OCI-LY1 (cell line): ENCODE data around the gene MAN1B1.

Experiments used
- H2AFZ ChIP-seq: fragments of 200-600 bp; sonication (generic), shearing (Covaris generic); 2 replicates; pipeline ENCODE4 v1.6.0; 2014; ENCODE audit warnings: antibody characterized with exemption, mild to moderate bottlenecking, low read length
- H3F3A ChIP-seq: fragments of 200-600 bp; sonication (generic), shearing (Covaris generic); 2 replicates; pipeline ENCODE4 v1.6.0; 2014; ENCODE audit warnings: mild to moderate bottlenecking, antibody characterized with exemption, low read length, moderate library complexity; ENCODE audit not compliant: insufficient read depth
- H3K27ac ChIP-seq: fragments of 200-600 bp; sonication (generic); 2 replicates; pipeline ENCODE4 v1.5.1; 2014; ENCODE audit warnings: low read length, mixed run types, mild to moderate bottlenecking, low read depth; ENCODE audit not compliant: poor library complexity, severe bottlenecking
- H3K27me3 ChIP-seq: fragments of 200-600 bp; sonication (generic); 2 replicates; pipeline ENCODE4 v1.6.0; 2014; ENCODE audit warnings: antibody characterized with exemption, mild to moderate bottlenecking, low read length, moderate library complexity; ENCODE audit not compliant: insufficient read depth
- H3K36me3 ChIP-seq: fragments of 200-600 bp; sonication (generic); 2 replicates; pipeline ENCODE4 v1.6.1; 2014; ENCODE audit warnings: mild to moderate bottlenecking, antibody characterized with exemption, low read length, moderate library complexity, mixed read lengths; ENCODE audit not compliant: insufficient read depth
- H3K4me1 ChIP-seq: fragments of 200-600 bp; sonication (generic); 2 replicates; pipeline ENCODE4 v1.5.1; 2014; ENCODE audit warnings: mild to moderate bottlenecking, low read length, moderate library complexity; ENCODE audit not compliant: insufficient read depth, severe bottlenecking
- H3K4me2 ChIP-seq: fragments of 200-600 bp; sonication (generic), shearing (Covaris generic); 2 replicates; pipeline ENCODE4 v1.6.1; 2014; ENCODE audit warnings: low read length
- H3K4me3 ChIP-seq: fragments of 200-600 bp; sonication (generic); 2 replicates; pipeline ENCODE4 v1.5.1; 2014; ENCODE audit warnings: low read length, low read depth, mild to moderate bottlenecking, mixed read lengths; ENCODE audit not compliant: poor library complexity, severe bottlenecking
- H3K79me2 ChIP-seq: fragments of 200-600 bp; shearing (Covaris generic); 2 replicates; pipeline ENCODE4 v1.6.1; 2016; ENCODE audit warnings: mixed run types, low read length, mixed read lengths; ENCODE audit not compliant: insufficient read depth
- H3K9ac ChIP-seq: fragments of 200-600 bp; sonication (generic), shearing (Covaris generic); 2 replicates; pipeline ENCODE4 v1.6.1; 2014; ENCODE audit warnings: mild to moderate bottlenecking, low read length, mixed read lengths
- H3K9me2 ChIP-seq: fragments of 200-600 bp; sonication (generic), shearing (Covaris generic); 2 replicates; pipeline ENCODE4 v1.6.1; 2014; ENCODE audit warnings: low read depth, mild to moderate bottlenecking, low read length, mixed read lengths
- H3K9me3 ChIP-seq: fragments of 200-600 bp; shearing (Covaris generic); 2 replicates; pipeline ENCODE4 v1.6.1; 2014; ENCODE audit warnings: low read length, mixed read lengths
- H4K20me1 ChIP-seq: fragments of 200-600 bp; sonication (generic), shearing (Covaris generic); 2 replicates; pipeline ENCODE4 v1.6.0; 2016; ENCODE audit warnings: mild to moderate bottlenecking, low read length; ENCODE audit not compliant: insufficient read depth
- CTCF ChIP-seq: fragments of 200-600 bp; sonication (generic), shearing (Covaris generic); IDR thresholded peaks from 2 replicates; pipeline ENCODE4 v1.5.1; 2017; ENCODE audit warnings: mild to moderate bottlenecking, antibody characterized with exemption, low read length, moderate library complexity, mixed read lengths
- EZH2 ChIP-seq: fragments of 200-600 bp; sonication (generic), shearing (Covaris generic); IDR thresholded peaks from 2 replicates; pipeline ENCODE4 v1.8.0; 2017; ENCODE audit warnings: borderline replicate concordance, mixed run types, mild to moderate bottlenecking, antibody characterized with exemption, low read length, moderate library complexity, mixed read lengths

Gene MAN1B1

GRCh38 chr9:137095664-137096517, 9.1 kb downstream of the MAN1B1 start:
- peak overlapping the region; percentile 26 for H3K4me3 ChIP-seq
- no peaks in the 10 kb centered on the region for H3K9me3 ChIP-seq
- peaks cover 10% of the 10 kb centered on the region for H3K4me1 ChIP-seq
- peak overlapping the region; percentile 59; the same call in 1 of the 2 replicates for H3K4me2 ChIP-seq
- no peaks in the 10 kb centered on the region for H3K9me2 ChIP-seq
- H3K79me2 ChIP-seq = no peaks in the 10 kb centered on the region
- H3K27ac ChIP-seq = peak overlapping the region; percentile 52
- peaks cover 57% of the 10 kb centered on the region for H3K36me3 ChIP-seq
- H4K20me1 ChIP-seq = no peaks in the 10 kb centered on the region
- no peak overlapping the region for H2AFZ ChIP-seq
- H3K27me3 ChIP-seq = no peaks in the 10 kb centered on the region
- H3F3A ChIP-seq = no peaks in the 10 kb centered on the region
- H3K9ac ChIP-seq = peak overlapping the region; percentile 50; the same call in 1 of the 2 replicates
- TF ChIP-seq EZH2 = no peak
- TF ChIP-seq CTCF = peak; percentile 73

GRCh38 chr9:137096785-137097546, 10.2 kb downstream of the MAN1B1 start:
- Histone ChIP-seq H3K27me3 (no peaks in the 10 kb centered on the region), H3K9me2 (no peaks in the 10 kb centered on the region), H3K79me2 (no peaks in the 10 kb centered on the region), H3F3A (no peaks in the 10 kb centered on the region; the same call in 1 of the 2 replicates), H3K4me2 (no peak overlapping the region), H2AFZ (no peak overlapping the region), H3K27ac (no peak overlapping the region), H4K20me1 (no peaks in the 10 kb centered on the region), H3K9ac (no peak overlapping the region), H3K4me1 (peaks cover 10% of the 10 kb centered on the region), H3K9me3 (no peaks in the 10 kb centered on the region), H3K4me3 (no peak overlapping the region), H3K36me3 (peaks cover 65% of the 10 kb centered on the region)
- no peak for TF ChIP-seq CTCF
- no peak for TF ChIP-seq EZH2

- Histone ChIP-seq H3F3A (no peaks in the 10 kb centered on the region; the same call in 1 of the 2 replicates), H3K4me3 (no peak overlapping the region), H3K36me3 (peaks cover 67% of the 10 kb centered on the region), H3K4me1 (peaks cover 10% of the 10 kb centered on the region), H4K20me1 (no peaks in the 10 kb centered on the region), H3K9ac (no peak overlapping the region), H3K4me2 (no peak overlapping the region), H2AFZ (no peak overlapping the region), H3K9me3 (no peaks in the 10 kb centered on the region), H3K27ac (no peak overlapping the region), H3K27me3 (no peaks in the 10 kb centered on the region), H3K9me2 (no peaks in the 10 kb centered on the region), H3K79me2 (no peaks in the 10 kb centered on the region)
- TF ChIP-seq CTCF (no peak), EZH2 (no peak)
Measured at GRCh38 chr9:137097761-137098462, 11.1 kb downstream of the MAN1B1 start.
